Peyer's patch (tissue), 4 donors: Measurements from ENCODE around the gene ATP13A2. TPM values are rescaled to one million over a fixed set of nuclear protein-coding genes. Genes with fewer than 3 reads are reported as not detected.

Experiments used
- DNase-seq, 3 donors: peaks; one replicate each; pipeline ENCODE4 v3.0.0-alpha.2; 2017 to 2019
- H3K27ac ChIP-seq, 4 donors: fragments of 200-600 bp; sonication (generic); one replicate each; pipeline ENCODE4 v1.5.1; 2016 to 2019
- H3K27me3 ChIP-seq, 2 donors: fragments of 200-600 bp; sonication (generic); one replicate each; pipeline ENCODE4 v1.5.1; 2019
- H3K36me3 ChIP-seq, 3 donors: fragments of 200-600 bp; sonication (generic); one replicate each; pipeline ENCODE4 v1.5.1; 2016 to 2019
- H3K4me1 ChIP-seq, 4 donors: fragments of 200-600 bp; sonication (generic); one replicate each; pipeline ENCODE4 v1.5.1; 2016 to 2019
- H3K4me3 ChIP-seq, 4 donors: fragments of 200-600 bp; sonication (generic); 1 replicate in 3 of 4; 2 replicates in 1 of 4; pipeline ENCODE4 v1.5.1; 2016 to 2019; ENCODE audit warnings: mild to moderate bottlenecking in 1 of 4
- H3K9me3 ChIP-seq, 4 donors: fragments of 200-600 bp; sonication (generic); one replicate each; pipeline ENCODE4 v1.5.1; 2016 to 2019; ENCODE audit warnings: mild to moderate bottlenecking in 1 of 4
- CTCF ChIP-seq, 6 experiments: fragments of 450-650 bp in 4 of 6; fragments of 200-600 bp in 2 of 6; sonication (generic) in 1 of 6; IDR thresholded peaks; one replicate each; pipeline ENCODE4 v1.5.1; 2017 to 2019; ENCODE audit warnings: antibody characterized with exemption in 6 of 6, mild to moderate bottlenecking in 3 of 6, moderate library complexity in 1 of 6
- POLR2A ChIP-seq, 2 donors: fragments of 450-650 bp; IDR thresholded peaks; one replicate each; pipeline ENCODE4 v1.5.1; 2017; ENCODE audit warnings: antibody characterized with exemption in 2 of 2, mild to moderate bottlenecking in 2 of 2, moderate library complexity in 2 of 2
- total RNA-seq, 4 donors: library from RNA; depleted of rRNA; stranded (reverse); fragments of >200 nt; gene quantifications; one replicate each; pipeline ENCODE4 v1.1.0, GENCODE V29; 2016

ATP13A2 gene
- total RNA-seq, 4 donors from 2014 or later, result 20.6 to 58.0 (median 44.5) TPM

- H3K27ac ChIP-seq, result no peak overlapping the region
- no peaks in the 10 kb centered on the region for H3K4me1 ChIP-seq
- no peaks in the 10 kb centered on the region for H3K27me3 ChIP-seq
- H3K36me3 ChIP-seq, result peaks cover 0 to 59% (median 0%) of the 10 kb centered on the region in 3 donors
- no peaks in the 10 kb centered on the region for H3K9me3 ChIP-seq
- TF ChIP-seq POLR2A (IDR thresholded peaks at IDR 0.05) (no peak), CTCF (IDR thresholded peaks at IDR 0.05) (no peak)
- DNase-seq, result no peak
- H3K4me3 ChIP-seq, result no peak overlapping the region
Observed at GRCh38 chr1:17001760-17002523, 9.8 kb downstream of the ATP13A2 start.

GRCh38 chr1:16999863-17000262, 11.9 kb downstream of the ATP13A2 start:
- no peak for DNase-seq
- no peak overlapping the region for H3K4me3 ChIP-seq
- peaks cover 0 to 70% (median 0%) of the 10 kb centered on the region in 3 donors for H3K36me3 ChIP-seq
- no peak for TF ChIP-seq CTCF (IDR thresholded peaks at IDR 0.05)
- no peak for TF ChIP-seq POLR2A (IDR thresholded peaks at IDR 0.05)
- no peaks in the 10 kb centered on the region for H3K27me3 ChIP-seq
- no peak overlapping the region for H3K27ac ChIP-seq
- H3K4me1 ChIP-seq, result no peaks in the 10 kb centered on the region
- no peaks in the 10 kb centered on the region for H3K9me3 ChIP-seq

- TF ChIP-seq CTCF (IDR thresholded peaks at IDR 0.05), result no peak
- no peak for TF ChIP-seq POLR2A (IDR thresholded peaks at IDR 0.05)
- H3K36me3 ChIP-seq, result peaks cover 0 to 57% (median 0%) of the 10 kb centered on the region in 3 donors
- DNase-seq, result no peak
Observed at GRCh38 chr1:16998589-16998988, 13.1 kb downstream of the ATP13A2 start.

GRCh38 chr1:16996845-16997244, 14.9 kb downstream of the ATP13A2 start:
- no peak overlapping the region for H3K27ac ChIP-seq
- H3K9me3 ChIP-seq, result no peaks in the 10 kb centered on the region
- H3K4me3 ChIP-seq, result no peak overlapping the region
- H3K36me3 ChIP-seq, result peaks cover 0 to 51% (median 0%) of the 10 kb centered on the region in 3 donors
- DNase-seq, result no peak
- no peaks in the 10 kb centered on the region for H3K4me1 ChIP-seq
- TF ChIP-seq POLR2A (IDR thresholded peaks at IDR 0.05) (no peak), CTCF (IDR thresholded peaks at IDR 0.05) (no peak)
- no peaks in the 10 kb centered on the region for H3K27me3 ChIP-seq

More at GRCh38 chr1:16998589-16998988, 13.1 kb downstream of the ATP13A2 start:
- Histone ChIP-seq H3K27me3 (no peaks in the 10 kb centered on the region), H3K4me1 (no peaks in the 10 kb centered on the region), H3K9me3 (no peaks in the 10 kb centered on the region), H3K4me3 (no peak overlapping the region), H3K27ac (no peak overlapping the region)

GRCh38 chr1:16993521-16994038, 18.1 kb downstream of the ATP13A2 start:
- TF ChIP-seq POLR2A (IDR thresholded peaks at IDR 0.05), result no peak
- no peak for TF ChIP-seq CTCF (IDR thresholded peaks at IDR 0.05)
- no peak for DNase-seq
- Histone ChIP-seq H3K4me3 (no peak overlapping the region), H3K27ac (no peak overlapping the region), H3K27me3 (no peaks in the 10 kb centered on the region), H3K4me1 (no peaks in the 10 kb centered on the region), H3K36me3 (peaks cover 0 to 45% (median 0%) of the 10 kb centered on the region in 3 donors), H3K9me3 (no peaks in the 10 kb centered on the region)
